IMR-90 (cell line): ENCODE measurements around the gene CA4. TPM values are rescaled to one million over a fixed set of nuclear protein-coding genes. Genes with fewer than 3 reads are reported as not detected.

Source experiments
- ATAC-seq: fragments of 200-7000 bp; cut with Tn5 transposase; 2 replicates; pipeline ENCODE4 v1.9.1; 2020; ENCODE audit warnings: low read depth, mild to moderate bottlenecking, moderate library complexity
- BruUV-seq: library from RNA; stranded (reverse); fragments of 400-500 nt; replicated peaks from 2 replicates; lab custom pipeline; 2021; lab: Mats Ljungman, UMichigan
- CTCF ChIA-PET: fragments of 300-600 bp; formaldehyde crosslinking; extraction: SDS; loops from one replicate; lab custom pipeline; 2021; ENCODE audit warnings: antibody characterized with exemption; lab: Yijun Ruan, JAX
- POLR2A ChIA-PET: fragments of 300-600 bp; sonication (Branson Sonifier 250); formaldehyde crosslinking; loops from one replicate; lab custom pipeline; 2022; ENCODE audit warnings: antibody characterized with exemption; ENCODE audit not compliant: unreplicated experiment; lab: Charles Lee
- DNase-seq: peaks from one replicate; pipeline ENCODE4 v3.0.0; 2013
- H2AFZ ChIP-seq: replicated peaks from 2 replicates; pipeline ENCODE3; 2013; ENCODE audit warnings: low read length, mild to moderate bottlenecking; ENCODE audit not compliant: poor library complexity
- H2AK5ac ChIP-seq: 2 replicates; pipeline ENCODE4 v1.6.1; 2013; ENCODE audit warnings: low read depth, low read length, inconsistent platforms
- H2AK9ac ChIP-seq: replicated peaks from 2 replicates; pipeline ENCODE3; 2013; ENCODE audit warnings: mild to moderate bottlenecking, low read depth, low read length, moderate library complexity; ENCODE audit not compliant: poor library complexity
- H2BK120ac ChIP-seq: 2 replicates; pipeline ENCODE4 v1.6.1; 2013; ENCODE audit warnings: low read depth, low read length, inconsistent platforms
- H2BK15ac ChIP-seq: 3 replicates; pipeline ENCODE4 v1.6.1; 2013; ENCODE audit warnings: low read depth, low read length, inconsistent platforms
- H2BK20ac ChIP-seq: 2 replicates; pipeline ENCODE4 v1.6.1; 2013; ENCODE audit warnings: low read depth, mild to moderate bottlenecking, inconsistent platforms, low read length, moderate library complexity
- H2BK5ac ChIP-seq: 2 replicates; pipeline ENCODE4 v1.6.1; 2013; ENCODE audit warnings: mild to moderate bottlenecking, low read depth, low read length, inconsistent platforms; ENCODE audit not compliant: poor library complexity, severe bottlenecking
- H3K14ac ChIP-seq: replicated peaks from 2 replicates; pipeline ENCODE4 v1.6.1; 2013; ENCODE audit warnings: low read depth, low read length, inconsistent platforms
- H3K18ac ChIP-seq: 2 replicates; pipeline ENCODE4 v1.6.1; 2013; ENCODE audit warnings: low read depth, low read length, control low read depth
- H3K23ac ChIP-seq: 2 replicates; pipeline ENCODE4 v1.6.1; 2013; ENCODE audit warnings: low read depth, low read length, inconsistent platforms
- H3K27ac ChIP-seq: 2 replicates; pipeline ENCODE4 v1.5.1; 2013; ENCODE audit warnings: mild to moderate bottlenecking, control low read depth, low read length; ENCODE audit not compliant: insufficient read depth
- H3K27me3 ChIP-seq: 2 replicates; pipeline ENCODE4 v1.6.1; 2013; ENCODE audit warnings: low read length; ENCODE audit not compliant: control insufficient read depth, insufficient read depth
- H3K36me3 ChIP-seq: 2 replicates; pipeline ENCODE4 v1.6.1; 2013; ENCODE audit warnings: low read length, mixed read lengths; ENCODE audit not compliant: control insufficient read depth, insufficient read depth
- H3K4ac ChIP-seq: 2 replicates; pipeline ENCODE4 v1.6.1; 2013; ENCODE audit warnings: low read depth, low read length, inconsistent platforms
- H3K4me1 ChIP-seq: 2 replicates; pipeline ENCODE4 v1.6.1; 2013; ENCODE audit warnings: low read length, mixed read lengths; ENCODE audit not compliant: control insufficient read depth, insufficient read depth
- H3K4me2 ChIP-seq: 2 replicates; pipeline ENCODE4 v1.6.1; 2013; ENCODE audit warnings: low read depth, mild to moderate bottlenecking, control low read depth, low read length, moderate library complexity
- H3K4me3 ChIP-seq: 2 replicates; pipeline ENCODE4 v1.5.1; 2013; ENCODE audit warnings: low read depth, mild to moderate bottlenecking, control low read depth, low read length, moderate library complexity; ENCODE audit not compliant: insufficient read depth
- H3K56ac ChIP-seq: 2 replicates; pipeline ENCODE4 v1.6.1; 2013; ENCODE audit warnings: low read length, inconsistent platforms; ENCODE audit not compliant: insufficient read depth; ENCODE audit errors: extremely low read depth
- H3K79me1 ChIP-seq, 2 experiments: 2 replicates each; pipeline ENCODE4 v1.6.1; 2013; ENCODE audit warnings: low read length in 2 of 2, inconsistent platforms in 1 of 2, low read depth in 1 of 2
- H3K9ac ChIP-seq: 2 replicates; pipeline ENCODE4 v1.6.1; 2013; ENCODE audit warnings: low read depth, low read length, control low read depth
- H3K9me1 ChIP-seq: 2 replicates; pipeline ENCODE4 v1.6.1; 2013; ENCODE audit warnings: low read length, inconsistent platforms; ENCODE audit not compliant: insufficient read depth
- H3K9me3 ChIP-seq: 2 replicates; pipeline ENCODE4 v1.6.1; 2013; ENCODE audit warnings: low read length; ENCODE audit not compliant: control insufficient read depth, insufficient read depth
- H4K20me1 ChIP-seq: 2 replicates; pipeline ENCODE4 v1.6.1; 2013; ENCODE audit warnings: low read length, inconsistent platforms; ENCODE audit not compliant: insufficient read depth
- H4K5ac ChIP-seq: 2 replicates; pipeline ENCODE4 v1.6.1; 2013; ENCODE audit warnings: mild to moderate bottlenecking, low read depth, low read length, control low read depth
- H4K8ac ChIP-seq, 2 experiments: 2 replicates each; pipeline ENCODE4 v1.6.1; 2013; ENCODE audit warnings: low read depth in 2 of 2, low read length in 2 of 2, control low read depth in 1 of 2, inconsistent platforms in 1 of 2
- H4K91ac ChIP-seq: 2 replicates; pipeline ENCODE4 v1.6.1; 2013; ENCODE audit warnings: low read depth, low read length, inconsistent platforms; ENCODE audit not compliant: insufficient read depth
- BHLHE40 ChIP-seq: fragments of 150-350 bp; IDR thresholded peaks from 2 replicates; pipeline ENCODE4 v1.6.1; 2016; ENCODE audit warnings: mild to moderate bottlenecking, low read depth, low read length
- CEBPB ChIP-seq: IDR thresholded peaks from 2 replicates; pipeline ENCODE4 v1.6.1; 2012; ENCODE audit warnings: low read depth, low read length, improper control_type of control experiment
- CHD1 ChIP-seq: IDR thresholded peaks from 2 replicates; pipeline ENCODE4 v1.6.1; 2012; ENCODE audit warnings: low read depth, low read length, improper control_type of control experiment
- FOS ChIP-seq: fragments of 150-350 bp; IDR thresholded peaks from 2 replicates; pipeline ENCODE4 v1.6.1; 2016; ENCODE audit warnings: low read depth, low read length
- MAFK ChIP-seq: IDR thresholded peaks from 2 replicates; pipeline ENCODE4 v1.6.1; 2012; ENCODE audit warnings: low read depth, low read length, improper control_type of control experiment
- MXI1 ChIP-seq: IDR thresholded peaks from 2 replicates; pipeline ENCODE4 v1.6.1; 2012; ENCODE audit warnings: low read depth, mild to moderate bottlenecking, low read length, moderate library complexity, borderline replicate concordance
- NFE2L2 ChIP-seq: fragments of 150-350 bp; IDR thresholded peaks from 2 replicates; pipeline ENCODE4 v1.6.1; 2016; ENCODE audit warnings: low read depth, mild to moderate bottlenecking, low read length
- POLR2A ChIP-seq: IDR thresholded peaks from 2 replicates; pipeline ENCODE4 v1.6.1; 2012; ENCODE audit warnings: mild to moderate bottlenecking, low read depth, low read length
- RAD21 ChIP-seq: IDR thresholded peaks from 2 replicates; pipeline ENCODE4 v1.6.1; 2012; ENCODE audit warnings: low read length, improper control_type of control experiment
- RCOR1 ChIP-seq: IDR thresholded peaks from 2 replicates; pipeline ENCODE4 v1.6.1; 2012; ENCODE audit warnings: mild to moderate bottlenecking, low read length, improper control_type of control experiment; ENCODE audit not compliant: insufficient replicate concordance
- RFX5 ChIP-seq: IDR thresholded peaks from 2 replicates; pipeline ENCODE4 v1.8.0; 2012; ENCODE audit warnings: low read depth, mild to moderate bottlenecking, low read length, moderate library complexity
- WGBS, 2 experiments: methylation state at CpG; one replicate each; pipeline versions ENCODE4 v1.1.5 to v1.1.7; 2013; ENCODE audit warnings: missing lambda C conversion rate in 2 of 2; ENCODE audit not compliant: insufficient read length in 1 of 2; ENCODE audit errors: extremely low coverage in 2 of 2; 5-methylcytosine and 5-hydroxymethylcytosine counted together
- dilution Hi-C: fragments of 300-500 bp; cut with HindIII; formaldehyde crosslinking; loops from one replicate; pipeline ENCODE4 v1.14.3; 2018; ENCODE audit warnings: low sequenced_read_pairs; ENCODE audit not compliant: unreplicated experiment
- in situ Hi-C: fragments of 300-500 bp; cut with MboI; formaldehyde crosslinking; loops from 3 replicates; pipeline ENCODE4 v1.14.3; 2019; ENCODE audit warnings: low sequenced_read_pairs, inconsistent platforms, mixed read lengths
- intact Hi-C: fragments of 100-400 bp; cut with micrococcal nuclease; formaldehyde crosslinking; loops from 2 replicates; pipeline ENCODE4 v1.10.0; 2022
- polyA plus RNA-seq, 3 experiments: library from polyadenylated mRNA; depleted of rRNA; stranded (reverse); fragments of >200 nt; gene quantifications; 2 replicates each; pipeline ENCODE4 v1.2.3, GENCODE V29; 2012; ENCODE audit warnings: low replicate concordance in 1 of 3
- total RNA-seq: library from RNA; depleted of rRNA; stranded (reverse); fragments of >200 nt; gene quantifications from 2 replicates; pipeline ENCODE4 v1.2.3, GENCODE V29; 2012
- TF ChIP-seq, protein P1 (sequence below): conservative IDR thresholded peaks from 2 replicates; pipeline ENCODE4 v1.5.1; 2012; ENCODE audit warnings: mild to moderate bottlenecking, low read depth, low read length, improper control_type of control experiment
- TF ChIP-seq, protein P2 (sequence below): fragments of 150-350 bp; IDR thresholded peaks from 2 replicates; pipeline ENCODE4 v1.6.1; 2016; ENCODE audit warnings: low read depth, mild to moderate bottlenecking, low read length, moderate library complexity, borderline replicate concordance
- TF ChIP-seq, protein P3 (sequence below): fragments of 150-350 bp; IDR thresholded peaks from 2 replicates; pipeline ENCODE4 v1.6.1; 2017; ENCODE audit warnings: mild to moderate bottlenecking, antibody characterized with exemption, low read length, low read depth

Gene CA4
- total and polyA plus RNA-seq, 2 of the 4 experiments (the other 2 are of a cell fraction) = not detected

GRCh38 chr17:60157487-60158040 lies 7.8 kb downstream of the CA4 start:
- Histone ChIP-seq H2BK5ac (no peak overlapping the region), H3K27me3 (peaks cover 41% of the 10 kb centered on the region), H2AK5ac (no peak overlapping the region), H3K56ac (no peak overlapping the region), H2BK20ac (no peak overlapping the region), H2BK120ac (no peak overlapping the region), H4K8ac (no peak overlapping the region), H3K23ac (no peak overlapping the region), H4K5ac (no peak overlapping the region), H3K4me3 (no peak overlapping the region), H2AFZ (no peak overlapping the region), H3K4ac (no peak overlapping the region), H4K20me1 (0 out of 2 replicates have a peak, but pooled peaks cover 5% of the 10 kb centered on the region), H3K4me2 (no peak overlapping the region), H3K14ac (no peak overlapping the region), H3K9me1 (peaks cover 7% of the 10 kb centered on the region; the same call in 1 of the 2 replicates), H3K4me1 (peaks cover 3% of the 10 kb centered on the region; the same call in 1 of the 2 replicates), H3K27ac (no peak overlapping the region), H3K9me3 (no peaks in the 10 kb centered on the region), H4K91ac (no peak overlapping the region), H3K9ac (no peak overlapping the region), H2AK9ac (no peak overlapping the region), H3K18ac (no peak overlapping the region), H2BK15ac (no peak overlapping the region), H3K36me3 (no peaks in the 10 kb centered on the region), H3K79me1 (no peaks in the 10 kb centered on the region)
- ChIA-PET CTCF (no interaction called here), POLR2A (no interaction called here)
- BruUV-seq = no TSS peak
- DNase-seq = no peak
- TF ChIP-seq MAFK (no peak), MXI1 (no peak), POLR2A (no peak), RFX5 (no peak), FOS (no peak), RCOR1 (no peak), NFE2L2 (no peak), BHLHE40 (no peak), RAD21 (no peak), CEBPB (no peak), CHD1 (no peak)
- TF ChIP-seq, protein P1, sequence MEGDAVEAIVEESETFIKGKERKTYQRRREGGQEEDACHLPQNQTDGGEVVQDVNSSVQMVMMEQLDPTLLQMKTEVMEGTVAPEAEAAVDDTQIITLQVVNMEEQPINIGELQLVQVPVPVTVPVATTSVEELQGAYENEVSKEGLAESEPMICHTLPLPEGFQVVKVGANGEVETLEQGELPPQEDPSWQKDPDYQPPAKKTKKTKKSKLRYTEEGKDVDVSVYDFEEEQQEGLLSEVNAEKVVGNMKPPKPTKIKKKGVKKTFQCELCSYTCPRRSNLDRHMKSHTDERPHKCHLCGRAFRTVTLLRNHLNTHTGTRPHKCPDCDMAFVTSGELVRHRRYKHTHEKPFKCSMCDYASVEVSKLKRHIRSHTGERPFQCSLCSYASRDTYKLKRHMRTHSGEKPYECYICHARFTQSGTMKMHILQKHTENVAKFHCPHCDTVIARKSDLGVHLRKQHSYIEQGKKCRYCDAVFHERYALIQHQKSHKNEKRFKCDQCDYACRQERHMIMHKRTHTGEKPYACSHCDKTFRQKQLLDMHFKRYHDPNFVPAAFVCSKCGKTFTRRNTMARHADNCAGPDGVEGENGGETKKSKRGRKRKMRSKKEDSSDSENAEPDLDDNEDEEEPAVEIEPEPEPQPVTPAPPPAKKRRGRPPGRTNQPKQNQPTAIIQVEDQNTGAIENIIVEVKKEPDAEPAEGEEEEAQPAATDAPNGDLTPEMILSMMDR = no peak
- TF ChIP-seq, protein P2, sequence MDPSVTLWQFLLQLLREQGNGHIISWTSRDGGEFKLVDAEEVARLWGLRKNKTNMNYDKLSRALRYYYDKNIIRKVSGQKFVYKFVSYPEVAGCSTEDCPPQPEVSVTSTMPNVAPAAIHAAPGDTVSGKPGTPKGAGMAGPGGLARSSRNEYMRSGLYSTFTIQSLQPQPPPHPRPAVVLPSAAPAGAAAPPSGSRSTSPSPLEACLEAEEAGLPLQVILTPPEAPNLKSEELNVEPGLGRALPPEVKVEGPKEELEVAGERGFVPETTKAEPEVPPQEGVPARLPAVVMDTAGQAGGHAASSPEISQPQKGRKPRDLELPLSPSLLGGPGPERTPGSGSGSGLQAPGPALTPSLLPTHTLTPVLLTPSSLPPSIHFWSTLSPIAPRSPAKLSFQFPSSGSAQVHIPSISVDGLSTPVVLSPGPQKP = no peak
- TF ChIP-seq, protein P3, sequence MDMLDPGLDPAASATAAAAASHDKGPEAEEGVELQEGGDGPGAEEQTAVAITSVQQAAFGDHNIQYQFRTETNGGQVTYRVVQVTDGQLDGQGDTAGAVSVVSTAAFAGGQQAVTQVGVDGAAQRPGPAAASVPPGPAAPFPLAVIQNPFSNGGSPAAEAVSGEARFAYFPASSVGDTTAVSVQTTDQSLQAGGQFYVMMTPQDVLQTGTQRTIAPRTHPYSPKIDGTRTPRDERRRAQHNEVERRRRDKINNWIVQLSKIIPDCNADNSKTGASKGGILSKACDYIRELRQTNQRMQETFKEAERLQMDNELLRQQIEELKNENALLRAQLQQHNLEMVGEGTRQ = no peak
- dilution Hi-C loops (no loop called here), intact Hi-C loops (no loop called here), in situ Hi-C loops (no loop called here)
- no peak for ATAC-seq
- WGBS, 2 experiments = 57% methylated on average over 8 of the region's 18 CpGs; no CpG with 5 or more reads in 1 of the 2 experiments
